H1 (cell line): Measurements from ENCODE around the gene ACADSB.

Experiments
- FOSL1 ChIP-seq: IDR thresholded peaks from 2 replicates; pipeline ENCODE4 v1.6.1; 2011; ENCODE audit warnings: mild to moderate bottlenecking, low read depth, low read length, moderate library complexity; ENCODE audit not compliant: insufficient read depth
- NANOG ChIP-seq: IDR thresholded peaks from 2 replicates; pipeline ENCODE4 v1.6.1; 2011; ENCODE audit warnings: low read length, low read depth, mild to moderate bottlenecking, inconsistent platforms; ENCODE audit not compliant: insufficient read depth, poor library complexity, severe bottlenecking
- POLR2A ChIP-seq, 2 experiments: IDR thresholded peaks; 1 replicate in 1 of 2; 2 replicates in 1 of 2; pipeline ENCODE4 v1.6.1; 2011; ENCODE audit warnings: low read depth in 2 of 2, low read length in 2 of 2, mild to moderate bottlenecking in 2 of 2; ENCODE audit errors: control extremely low read depth in 1 of 2
- POLR2AphosphoS5 ChIP-seq: IDR thresholded peaks from 2 replicates; pipeline ENCODE4 v1.6.1; 2011; ENCODE audit warnings: low read depth, low read length
- RAD21 ChIP-seq, 2 experiments: IDR thresholded peaks in 1 of 2; conservative IDR thresholded peaks in 1 of 2; 2 replicates each; pipeline ENCODE4 v1.6.1; 2011; ENCODE audit warnings: low read depth in 2 of 2, low read length in 2 of 2, improper control_type of control experiment in 1 of 2, inconsistent platforms in 1 of 2, mild to moderate bottlenecking in 1 of 2, moderate library complexity in 1 of 2
- TCF12 ChIP-seq: IDR thresholded peaks from 2 replicates; pipeline ENCODE4 v1.6.1; 2011; ENCODE audit warnings: low read depth, mild to moderate bottlenecking, low read length
- YY1 ChIP-seq: IDR thresholded peaks from 2 replicates; pipeline ENCODE4 v1.6.1; 2011; ENCODE audit warnings: low read depth, mild to moderate bottlenecking, low read length
- TF ChIP-seq, protein P1 (sequence below), 3 experiments: IDR thresholded peaks; 1 replicate in 2 of 3; 2 replicates in 1 of 3; pipeline versions ENCODE4 v1.5.1 to v1.6.1; 2011; ENCODE audit warnings: low read length in 3 of 3, mild to moderate bottlenecking in 3 of 3, inconsistent platforms in 2 of 3, low read depth in 1 of 3, moderate library complexity in 1 of 3; ENCODE audit not compliant: insufficient read depth in 1 of 3; ENCODE audit errors: control extremely low read depth in 1 of 3
- TF ChIP-seq, protein P2 (sequence below): IDR thresholded peaks from 2 replicates; pipeline ENCODE4 v1.6.1; 2011; ENCODE audit warnings: low read depth, mild to moderate bottlenecking, low read length; ENCODE audit not compliant: insufficient read depth

DNA sequence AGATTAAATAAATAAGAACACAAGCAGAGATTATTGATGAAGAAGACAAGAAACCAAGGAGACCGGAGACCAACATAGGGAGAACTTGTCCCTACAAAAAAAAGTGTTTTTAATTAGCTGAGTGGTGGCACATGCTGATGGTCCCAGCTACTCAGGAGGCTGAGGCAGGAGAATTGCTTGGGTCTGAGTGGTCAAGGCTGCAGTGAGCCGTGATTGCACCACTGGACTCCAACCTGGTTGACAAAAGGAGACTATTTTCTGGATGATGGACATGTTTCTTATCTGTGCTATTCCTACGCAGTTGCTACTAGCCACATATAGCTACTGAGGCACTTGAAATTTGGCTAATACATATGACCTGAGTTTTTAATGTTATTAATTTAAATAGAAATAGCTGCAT, 9.9 kb upstream of the ACADSB start:
- TF ChIP-seq POLR2AphosphoS5 (no peak), TCF12 (no peak), NANOG (no peak), YY1 (no peak), RAD21 (IDR thresholded peaks at IDR 0.05 in 1 of 2, conservative IDR thresholded peaks at IDR 0.05 in 1 of 2; ENCODE audit: low read depth in 2 of 2, low read length in 2 of 2) (no peak), FOSL1 (no peak), POLR2A (IDR thresholded peaks at IDR 0.05; ENCODE audit: control extremely low read depth in 1 of 2, low read depth in 2 of 2, low read length in 2 of 2) (no peak)
- TF ChIP-seq, protein P1, sequence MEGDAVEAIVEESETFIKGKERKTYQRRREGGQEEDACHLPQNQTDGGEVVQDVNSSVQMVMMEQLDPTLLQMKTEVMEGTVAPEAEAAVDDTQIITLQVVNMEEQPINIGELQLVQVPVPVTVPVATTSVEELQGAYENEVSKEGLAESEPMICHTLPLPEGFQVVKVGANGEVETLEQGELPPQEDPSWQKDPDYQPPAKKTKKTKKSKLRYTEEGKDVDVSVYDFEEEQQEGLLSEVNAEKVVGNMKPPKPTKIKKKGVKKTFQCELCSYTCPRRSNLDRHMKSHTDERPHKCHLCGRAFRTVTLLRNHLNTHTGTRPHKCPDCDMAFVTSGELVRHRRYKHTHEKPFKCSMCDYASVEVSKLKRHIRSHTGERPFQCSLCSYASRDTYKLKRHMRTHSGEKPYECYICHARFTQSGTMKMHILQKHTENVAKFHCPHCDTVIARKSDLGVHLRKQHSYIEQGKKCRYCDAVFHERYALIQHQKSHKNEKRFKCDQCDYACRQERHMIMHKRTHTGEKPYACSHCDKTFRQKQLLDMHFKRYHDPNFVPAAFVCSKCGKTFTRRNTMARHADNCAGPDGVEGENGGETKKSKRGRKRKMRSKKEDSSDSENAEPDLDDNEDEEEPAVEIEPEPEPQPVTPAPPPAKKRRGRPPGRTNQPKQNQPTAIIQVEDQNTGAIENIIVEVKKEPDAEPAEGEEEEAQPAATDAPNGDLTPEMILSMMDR (IDR thresholded peaks at IDR 0.05; ENCODE audit: control extremely low read depth in 1 of 3, insufficient read depth in 1 of 3, low read depth in 1 of 3, low read length in 3 of 3), result no peak
- TF ChIP-seq, protein P2, sequence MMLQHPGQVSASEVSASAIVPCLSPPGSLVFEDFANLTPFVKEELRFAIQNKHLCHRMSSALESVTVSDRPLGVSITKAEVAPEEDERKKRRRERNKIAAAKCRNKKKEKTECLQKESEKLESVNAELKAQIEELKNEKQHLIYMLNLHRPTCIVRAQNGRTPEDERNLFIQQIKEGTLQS, result no peak
